SKM-1 treated with dmso at 0.1 percent for 144 hours (cell line): ENCODE measurements around the gene KRCC1.
"Not testable (repeated sequence)": the region's sequence is repeated elsewhere in the genome, so short reads cannot be mapped to it uniquely, and the experiment has no call there.

Experiments used
- DNase-seq: peaks from one replicate; lab custom pipeline; 2025; ENCODE audit not compliant: unreplicated experiment; lab: John Stamatoyannopoulos, UW

KRCC1 gene

GRCh38 chr2:88003074-88003755, 52.4 kb downstream of the KRCC1 start:
- DNase-seq: no peak

- DNase-seq: no peak
Observed at GRCh38 chr2:88002359-88002707, 53.2 kb downstream of the KRCC1 start.

- DNase-seq: not testable (repeated sequence)
Observed at GRCh38 chr2:88000474-88000873, 55.1 kb downstream of the KRCC1 start.

- DNase-seq: peak; percentile 28
Observed at GRCh38 chr2:87996570-87996969, 59.0 kb downstream of the KRCC1 start.

- no peak for DNase-seq
Observed at GRCh38 chr2:87995756-87996155, 59.8 kb downstream of the KRCC1 start.

- not testable (repeated sequence) for DNase-seq
Observed at GRCh38 chr2:87994304-87994850, 61.2 kb downstream of the KRCC1 start.

GRCh38 chr2:87992569-87992968, 63.0 kb downstream of the KRCC1 start:
- DNase-seq: not testable (repeated sequence)

- not testable (repeated sequence) for DNase-seq
Observed at GRCh38 chr2:87987473-87987872, 68.1 kb downstream of the KRCC1 start.

GRCh38 chr2:87985902-87986301, 69.7 kb downstream of the KRCC1 start:
- not testable (repeated sequence) for DNase-seq

- DNase-seq: not testable (repeated sequence)
Observed at GRCh38 chr2:87981182-87981581, 74.4 kb downstream of the KRCC1 start.
